ENCODE data around the gene RGL4.

RGL4 gene

GRCh38 chr22:23744485-23744884, 53.7 kb downstream of the RGL4 start:
- DNase-seq, result no peak

DNA sequence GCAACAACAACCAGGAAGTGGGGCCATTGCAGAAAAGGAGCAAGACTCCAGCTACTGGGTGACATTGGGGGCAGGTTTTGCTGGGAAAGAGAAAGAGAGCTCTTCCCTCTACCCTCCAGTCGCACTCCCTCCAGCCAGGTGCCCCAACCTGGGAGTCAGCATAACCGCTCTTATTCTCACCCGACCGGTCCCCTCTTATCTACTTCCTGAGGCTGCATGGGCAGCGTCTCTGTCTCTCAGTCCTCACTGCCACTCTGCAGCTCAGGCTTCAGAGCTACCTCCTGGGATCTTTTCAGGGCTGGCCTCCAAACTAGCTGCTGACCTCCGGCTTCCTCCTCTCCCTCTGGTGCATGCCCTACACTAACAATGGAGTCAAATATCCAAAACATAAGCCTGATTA, 55.0 kb downstream of the RGL4 start:
- no peak for DNase-seq

Measured in COR-L47 (cell line).